Stimulated activated CD4-positive, alpha-beta T cell treated with anti-CD3 and anti-CD28 coated beads, Interleukin-4, amount 100 ng/mL, for 48 hours (primary cell): ENCODE data around the gene AQP7.
A peak's percentile ranks its signal among the peaks of the same experiment; 100 is the strongest.
"Not testable (repeated sequence)": the region's sequence is repeated elsewhere in the genome, so short reads cannot be mapped to it uniquely, and the experiment has no call there.

Experiments used
- DNase-seq, 2 donors: peaks; one replicate each; pipeline ENCODE4 v3.0.0-alpha.2; 2020; ENCODE audit warnings: low read depth in 2 of 2

AQP7 gene

DNA sequence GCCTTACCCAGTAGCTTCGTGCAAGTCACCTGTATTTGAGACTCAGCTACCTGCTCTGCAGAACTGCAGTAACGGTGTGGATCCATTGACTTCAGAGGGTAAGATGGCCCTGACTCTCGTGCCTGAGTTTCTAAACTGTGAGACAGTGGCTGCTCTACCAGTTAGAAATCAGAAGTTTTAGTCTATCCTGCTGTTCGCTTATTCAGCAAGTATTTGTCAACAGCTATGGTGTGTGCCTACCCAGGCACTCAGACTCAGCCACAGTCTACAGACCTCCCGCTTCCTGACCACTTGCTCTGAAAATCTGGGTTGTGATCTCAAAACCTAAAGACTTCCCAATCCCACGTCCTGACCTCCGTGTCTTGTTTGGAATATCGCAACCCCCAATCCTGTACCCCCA, 31.5 kb upstream of the AQP7 start:
- no peak for DNase-seq

DNA sequence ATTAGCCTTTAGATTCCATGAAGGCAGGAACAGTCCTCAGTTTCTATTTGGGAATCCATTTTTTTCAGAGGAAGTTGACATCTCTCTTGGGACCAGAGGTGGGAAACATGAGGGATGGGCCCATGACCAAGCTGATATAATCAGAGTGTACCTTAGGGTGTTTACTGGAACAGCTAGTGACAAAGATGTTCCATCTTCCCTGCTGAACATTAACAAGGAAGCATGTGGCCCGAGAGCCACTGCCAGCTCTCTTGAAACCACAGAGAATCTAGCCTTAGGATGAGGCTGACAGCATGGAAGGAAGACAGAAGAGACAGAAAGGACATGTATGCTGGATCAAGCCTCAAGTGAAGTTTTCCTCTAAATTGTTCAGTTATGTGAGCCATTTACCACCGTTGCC, 29.1 kb upstream of the AQP7 start:
- DNase-seq: no peak

DNA sequence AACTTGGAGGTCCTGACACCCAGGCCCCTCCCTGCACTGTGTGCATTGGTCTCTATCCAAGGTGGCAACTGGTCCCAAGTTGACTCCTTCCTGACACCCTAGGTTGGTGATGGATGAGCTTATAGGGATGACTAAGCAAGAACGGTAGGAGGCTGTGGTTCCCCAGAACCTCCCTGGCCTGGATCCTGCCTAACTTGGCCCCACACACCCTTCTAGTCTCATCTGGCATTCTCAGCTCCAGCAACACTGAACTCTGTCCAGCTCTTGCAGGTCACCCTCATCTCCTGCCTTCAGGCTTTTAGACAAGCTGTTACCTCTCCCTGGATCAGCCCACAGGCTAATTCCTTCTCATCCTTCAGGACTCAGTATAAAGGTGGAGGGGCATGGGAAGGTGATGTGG, 28.6 kb upstream of the AQP7 start:
- DNase-seq: no peak

DNA sequence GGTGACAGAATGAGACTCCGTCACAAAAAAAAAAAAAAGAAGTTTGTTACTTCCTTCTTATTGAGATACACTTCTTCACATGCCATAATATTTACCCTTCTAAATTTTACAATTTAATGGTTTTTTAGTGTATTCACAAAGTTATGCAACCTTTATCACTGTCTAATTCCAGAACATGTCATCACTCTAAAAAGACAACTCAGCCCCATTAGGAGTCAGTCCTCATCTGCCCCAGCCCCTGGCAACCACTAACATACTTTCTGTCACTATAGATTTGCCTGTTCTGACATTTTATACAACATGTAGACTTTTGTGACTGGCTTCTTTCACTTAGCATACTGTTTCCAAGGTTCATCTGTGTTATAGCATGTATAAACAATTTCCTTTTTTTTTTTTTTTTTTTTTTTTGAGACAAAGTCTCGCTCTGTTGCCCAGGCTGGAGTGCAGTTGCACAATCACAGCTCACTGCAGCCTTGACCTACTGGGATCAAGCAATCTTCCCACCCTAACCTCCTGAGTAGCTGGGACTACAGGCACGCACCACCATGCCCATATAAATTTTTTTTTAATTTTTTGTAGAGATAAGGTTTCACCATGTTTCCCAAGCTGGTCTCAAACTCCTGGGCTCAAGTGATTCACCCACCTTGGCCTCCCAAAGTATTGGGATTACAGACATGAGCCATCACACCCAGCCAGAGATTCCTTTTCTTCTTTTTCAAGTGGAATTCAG, 27.1 kb upstream of the AQP7 start:
- DNase-seq: no peak

DNA sequence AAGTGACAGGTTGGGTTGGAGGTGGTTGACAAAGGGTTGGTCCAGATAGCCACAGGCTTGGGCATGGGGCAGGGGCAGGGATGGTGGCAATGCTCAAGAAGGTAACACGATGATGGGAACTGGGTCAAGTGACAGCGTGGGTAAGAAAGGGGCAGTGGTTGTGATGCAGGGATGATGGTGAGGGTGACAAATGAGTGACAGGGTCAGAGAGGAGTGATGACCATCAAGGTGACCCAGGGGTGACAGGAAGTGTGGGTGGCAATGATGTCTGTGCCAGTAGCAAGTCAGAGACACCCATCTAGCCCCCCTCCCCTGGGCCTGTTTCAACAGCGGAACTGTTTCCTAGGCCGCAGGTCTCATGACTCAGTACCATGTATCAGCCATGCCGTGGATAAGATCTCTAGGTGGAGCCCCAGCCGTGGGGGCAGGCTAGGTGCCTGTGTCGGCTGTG, 24.5 kb upstream of the AQP7 start:
- DNase-seq: no peak

DNA sequence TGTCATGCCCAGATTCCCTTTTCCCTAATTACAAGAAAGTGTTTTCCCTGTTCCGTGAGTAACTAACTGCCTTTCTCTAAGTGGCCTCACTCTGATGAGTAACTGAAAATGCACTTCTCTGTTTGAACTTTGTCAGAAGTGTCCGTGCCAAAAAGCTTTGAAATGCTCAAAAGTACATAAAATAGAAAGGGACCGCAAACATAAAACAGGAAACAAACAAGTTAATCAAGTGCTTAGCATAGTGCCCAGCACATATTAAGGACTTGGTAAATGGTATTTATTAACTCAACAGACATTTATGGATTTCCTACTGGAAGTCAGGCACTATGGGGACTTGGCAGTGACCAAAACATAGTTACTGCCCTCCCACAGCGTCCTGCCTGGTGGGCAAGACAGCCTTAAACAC, 22.8 kb upstream of the AQP7 start:
- DNase-seq: no peak

DNA sequence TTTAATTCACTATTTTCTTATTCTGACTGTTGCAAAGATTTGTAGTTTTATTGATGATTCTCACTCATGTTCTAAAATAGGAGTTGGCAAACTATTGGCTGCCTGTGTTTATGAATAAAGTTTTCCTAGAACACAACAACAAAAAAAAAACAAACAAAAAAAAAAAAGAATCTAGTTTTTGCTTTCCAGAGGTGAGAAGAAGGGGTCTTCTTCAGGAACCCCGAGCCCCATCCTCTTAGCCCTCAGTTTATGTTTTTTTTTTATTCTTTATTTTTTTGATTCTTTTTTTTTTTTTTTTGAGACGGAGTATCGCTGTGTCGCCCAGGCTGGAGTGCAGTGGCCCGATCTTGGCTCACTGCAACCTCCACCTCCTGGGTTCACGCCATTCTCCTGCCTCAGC, 22.1 kb upstream of the AQP7 start:
- not testable (repeated sequence) for DNase-seq

DNA sequence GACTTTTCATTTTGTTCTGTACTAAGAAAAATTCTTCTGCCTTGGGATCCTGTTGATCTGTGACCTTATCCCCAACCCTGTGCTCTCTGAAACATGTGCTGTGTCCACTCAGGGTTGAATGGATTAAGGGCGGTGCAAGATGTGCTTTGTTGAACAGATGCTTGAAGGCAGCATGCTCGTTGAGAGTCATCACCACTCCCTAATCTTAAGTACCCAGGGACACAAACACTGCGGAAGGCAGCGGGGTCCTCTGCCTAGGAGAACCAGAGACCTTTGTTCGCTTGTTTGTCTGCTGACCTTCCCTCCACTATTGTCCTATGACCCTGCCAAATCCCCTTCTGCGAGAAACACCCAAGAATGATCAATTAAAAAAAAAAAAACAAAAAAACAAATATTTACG, 21.7 kb upstream of the AQP7 start:
- DNase-seq: not testable (repeated sequence)

DNA sequence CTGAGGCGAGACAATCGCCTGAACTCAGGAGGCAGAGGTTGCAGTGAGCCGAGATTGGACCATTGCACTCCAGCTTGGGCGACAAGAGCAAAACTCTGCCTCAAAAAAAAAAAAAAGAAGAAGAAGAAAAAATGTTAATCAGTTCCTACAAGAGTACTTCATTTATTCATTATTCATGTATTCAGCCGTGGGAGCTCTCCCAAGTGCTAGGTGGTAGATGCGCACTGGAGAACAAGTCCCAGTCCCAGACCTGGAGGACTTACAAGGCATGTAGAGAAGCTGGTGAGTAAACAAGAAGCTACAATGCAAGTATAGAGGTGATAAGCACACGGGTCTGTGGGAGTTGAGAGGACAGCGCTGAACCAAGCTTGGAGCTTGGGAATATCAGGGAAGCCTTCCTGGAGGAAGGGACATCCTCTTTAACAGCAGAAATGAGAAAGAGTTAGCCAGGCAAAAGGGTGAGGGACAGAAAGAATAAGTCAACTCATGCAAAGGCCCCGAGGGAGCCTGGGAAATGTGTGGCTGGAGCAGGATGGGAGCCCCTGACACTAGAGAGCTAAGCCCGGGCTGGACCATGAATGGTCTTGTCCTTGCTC, 17.4 kb upstream of the AQP7 start:
- DNase-seq: no peak

DNA sequence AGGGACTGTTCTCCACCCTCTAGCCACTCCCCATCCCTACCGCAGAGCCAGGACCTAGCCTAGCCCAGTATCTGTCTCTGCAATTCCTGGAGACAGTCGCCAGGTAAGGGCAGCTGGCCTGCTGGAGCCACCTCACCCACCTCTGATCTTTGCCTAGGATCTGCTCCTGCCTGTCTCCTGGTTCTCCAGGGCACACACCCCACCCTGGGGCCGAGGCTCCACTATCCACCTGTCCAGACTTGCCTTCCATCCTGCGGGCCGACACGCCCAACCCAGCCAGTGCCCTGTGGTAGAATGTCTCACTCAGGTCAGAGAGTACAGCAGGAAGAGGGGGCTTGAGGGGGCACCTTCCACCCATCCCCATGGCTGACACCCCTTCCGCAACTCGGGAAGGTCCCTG, 15.7 kb upstream of the AQP7 start:
- DNase-seq: no peak

DNA sequence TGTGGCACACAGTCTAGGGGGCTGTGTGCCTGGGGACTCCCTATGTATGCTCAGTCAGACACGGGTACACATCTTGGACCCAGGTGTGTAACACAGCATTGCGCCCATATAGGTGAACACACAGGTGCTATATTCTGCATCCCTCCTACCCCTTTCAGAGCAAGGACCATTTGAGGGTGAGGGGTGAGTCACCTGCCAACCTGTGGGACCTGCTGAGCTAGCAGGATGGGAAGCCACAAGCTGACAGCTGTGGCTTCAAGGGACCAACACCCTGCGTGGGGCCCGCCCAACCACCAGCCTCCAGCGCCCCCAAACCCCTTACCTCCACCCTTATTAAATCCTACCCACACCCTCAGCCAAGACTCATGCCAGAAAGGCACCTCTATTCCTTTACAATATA, 14.6 kb upstream of the AQP7 start:
- DNase-seq: no peak

DNA sequence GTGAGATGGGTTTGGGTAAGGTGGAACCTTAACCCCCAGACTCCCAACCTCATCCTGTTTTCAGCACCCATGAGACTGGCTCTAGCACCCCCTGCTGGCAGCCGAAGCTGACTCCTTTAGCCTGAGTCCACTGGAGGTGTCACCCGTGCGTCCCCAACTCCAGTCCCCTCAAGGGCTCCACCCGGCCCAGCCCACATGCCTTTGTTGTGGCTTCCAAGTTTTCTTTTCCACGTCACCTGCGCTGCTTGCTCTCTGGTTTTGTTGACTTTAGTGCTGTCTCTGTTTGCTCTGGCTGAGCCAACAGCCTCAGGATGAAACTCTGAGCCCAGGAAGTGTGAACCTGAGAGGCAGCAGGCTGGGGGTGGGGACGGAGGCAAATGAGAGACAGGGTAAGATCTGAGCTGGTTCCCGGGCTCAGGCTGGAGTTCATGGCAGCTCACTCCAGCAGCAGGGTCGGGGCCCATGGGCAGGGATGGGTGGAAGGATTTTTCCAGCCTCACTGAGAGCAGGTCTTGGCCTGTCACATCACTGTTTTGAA, 13.2 kb upstream of the AQP7 start:
- peak; percentile 92 to 97 for DNase-seq

DNA sequence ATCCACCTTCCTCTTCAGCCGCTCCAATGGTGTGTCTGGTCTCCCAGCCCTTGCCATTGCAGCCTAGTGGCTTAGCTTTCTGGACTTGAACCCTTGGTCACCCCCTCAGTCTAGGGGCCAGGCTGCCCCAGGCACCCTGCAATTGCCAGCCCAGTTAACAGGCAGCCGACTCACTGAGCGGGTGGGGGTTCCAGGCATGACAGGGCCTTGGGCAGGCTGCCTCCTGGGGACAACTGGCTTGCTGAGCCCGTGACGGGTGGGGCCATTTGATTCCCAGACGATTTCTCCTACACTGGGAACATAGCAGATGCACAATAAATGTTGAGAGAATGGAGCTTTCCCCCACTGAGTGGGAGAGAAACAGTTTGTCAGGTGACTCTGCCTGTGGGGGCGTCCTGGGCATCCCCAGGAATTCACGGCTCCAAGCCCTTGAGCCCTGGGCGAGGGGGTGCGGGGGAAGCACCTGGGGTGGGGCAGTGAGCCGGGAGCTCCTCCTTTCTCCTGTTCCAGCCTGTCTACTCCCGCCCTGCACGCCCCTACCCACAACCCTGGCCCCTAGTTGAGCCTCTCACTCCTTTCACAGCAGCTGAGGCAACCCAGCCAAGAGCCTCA, 12.6 kb upstream of the AQP7 start:
- DNase-seq: no peak

DNA sequence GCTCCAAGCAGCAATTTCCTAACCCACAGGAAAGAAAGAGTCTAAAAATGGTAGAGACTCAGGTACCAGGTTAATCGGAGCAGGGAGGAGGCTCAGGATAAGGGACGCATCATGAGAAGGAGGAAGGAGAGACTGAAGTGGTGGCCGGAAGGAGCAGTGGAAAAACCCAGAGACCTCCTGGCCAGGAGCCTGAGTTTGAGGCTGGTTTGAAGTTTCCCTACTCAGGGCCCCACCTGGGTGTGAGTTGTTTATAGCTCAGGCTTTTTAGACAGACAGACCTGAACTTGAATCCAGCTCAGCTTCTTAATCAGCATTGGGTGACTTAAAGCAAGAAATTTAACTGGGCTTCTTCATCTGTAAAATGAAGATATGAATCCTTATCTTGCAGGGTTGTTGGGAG, 11.9 kb upstream of the AQP7 start:
- DNase-seq: no peak

DNA sequence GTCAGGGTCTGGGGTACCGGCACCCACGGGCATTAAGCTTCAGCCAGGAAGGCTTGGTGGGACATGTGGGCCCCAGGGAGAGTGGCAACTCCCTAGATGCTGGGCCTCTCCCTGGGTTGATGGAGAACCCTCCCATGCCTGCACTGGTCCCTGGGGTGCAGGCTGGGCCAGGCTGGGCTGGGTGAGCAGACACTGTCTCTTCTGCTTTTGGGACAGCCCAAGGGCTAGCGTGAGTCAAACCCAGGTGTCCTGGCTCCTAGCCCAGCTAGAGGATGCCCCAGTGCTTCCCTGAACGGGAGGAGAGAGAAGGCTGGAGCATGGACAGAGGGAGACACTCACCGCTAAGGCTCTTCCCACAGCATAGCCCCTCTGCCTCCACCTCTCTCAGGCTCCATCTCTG, 5.7 kb upstream of the AQP7 start:
- DNase-seq: no peak

DNA sequence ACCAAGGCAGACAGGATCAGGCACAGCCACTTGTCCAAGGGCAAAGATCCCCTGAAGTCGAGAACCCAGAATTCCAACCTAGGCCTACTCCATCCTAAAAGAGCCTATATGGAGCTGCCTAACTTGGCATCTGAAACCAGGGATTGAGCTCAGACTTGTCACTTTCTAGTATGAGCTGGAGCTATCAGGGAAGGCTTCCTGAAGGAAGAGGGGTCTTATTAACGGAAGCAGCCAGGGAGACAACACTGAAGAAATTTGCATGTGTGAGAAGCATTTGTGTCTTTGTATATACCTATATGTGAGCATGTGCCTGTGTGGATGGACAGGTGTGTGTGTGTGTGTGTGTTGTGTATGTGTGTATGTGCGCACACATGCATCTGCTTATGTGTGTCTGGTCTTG, 4.7 kb upstream of the AQP7 start:
- no peak for DNase-seq

DNA sequence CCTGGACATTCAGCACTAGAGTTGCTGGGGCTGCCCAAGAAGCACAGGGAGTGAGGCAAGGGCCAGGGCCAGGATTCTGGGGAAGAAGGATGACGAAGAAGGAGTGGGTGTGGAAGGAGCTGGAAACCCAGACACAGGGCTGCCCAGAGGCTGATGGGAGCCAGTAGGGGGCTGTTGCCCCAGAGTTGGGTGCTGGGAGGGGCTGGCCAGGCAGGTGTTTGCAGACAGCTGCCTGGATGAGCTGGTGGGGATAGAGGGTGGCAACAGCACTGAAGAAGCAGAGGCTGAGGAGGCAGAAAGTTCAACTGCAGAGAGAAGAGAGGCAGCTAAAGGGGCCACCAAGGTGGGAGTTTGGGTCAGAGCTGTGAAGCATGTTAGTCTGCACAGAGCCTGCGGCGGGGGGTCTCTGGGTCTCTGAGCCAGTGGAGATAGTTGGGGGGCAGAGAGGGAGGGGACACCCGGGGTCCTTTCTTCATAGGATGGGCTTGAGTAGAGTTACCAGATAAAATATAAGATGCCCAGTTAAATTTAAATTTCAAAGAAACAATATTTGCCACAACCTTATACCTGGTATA, 2.5 kb upstream of the AQP7 start:
- DNase-seq: no peak

DNA sequence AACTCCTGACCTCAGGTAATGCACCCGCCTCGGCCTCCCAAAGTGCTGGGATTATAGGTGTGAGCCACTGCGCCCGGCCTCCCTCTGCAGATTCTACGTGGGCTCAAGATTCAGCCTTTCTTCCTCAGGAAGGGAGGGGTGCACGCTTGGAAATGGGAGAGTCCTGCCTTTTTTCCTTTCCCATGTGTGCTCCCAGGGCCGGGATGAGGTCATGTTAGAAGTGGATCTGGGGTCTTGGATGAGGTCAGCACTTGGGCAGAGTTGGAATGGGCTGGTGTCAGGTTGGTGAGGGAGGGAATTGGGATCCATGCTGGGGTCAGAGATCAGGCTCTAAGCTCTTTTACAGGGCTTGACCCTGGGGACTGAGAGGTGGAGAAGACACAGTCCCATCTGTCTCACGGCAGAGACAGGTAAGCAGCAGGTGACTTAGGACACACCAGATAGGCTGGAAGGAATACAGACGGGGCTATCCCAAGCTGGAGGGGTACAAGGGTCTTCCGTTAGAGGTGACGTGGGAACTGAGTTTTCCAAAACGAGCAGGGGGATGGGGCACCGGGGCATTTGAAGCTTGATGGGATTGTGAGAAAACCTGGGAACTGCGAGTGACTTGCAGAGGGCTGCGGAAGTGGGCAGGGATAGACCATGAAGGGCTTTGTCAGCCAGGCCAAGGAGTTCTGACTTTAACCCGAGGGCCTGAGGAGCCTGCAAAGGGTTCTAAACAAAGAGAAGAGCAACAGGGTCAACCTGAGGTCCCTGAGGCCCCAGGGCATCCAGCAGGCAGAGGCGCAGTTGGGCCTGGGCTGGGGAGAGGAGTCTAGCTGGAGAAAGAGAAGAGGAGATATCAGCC, 1.8 kb upstream of the AQP7 start:
- DNase-seq: no peak

DNA sequence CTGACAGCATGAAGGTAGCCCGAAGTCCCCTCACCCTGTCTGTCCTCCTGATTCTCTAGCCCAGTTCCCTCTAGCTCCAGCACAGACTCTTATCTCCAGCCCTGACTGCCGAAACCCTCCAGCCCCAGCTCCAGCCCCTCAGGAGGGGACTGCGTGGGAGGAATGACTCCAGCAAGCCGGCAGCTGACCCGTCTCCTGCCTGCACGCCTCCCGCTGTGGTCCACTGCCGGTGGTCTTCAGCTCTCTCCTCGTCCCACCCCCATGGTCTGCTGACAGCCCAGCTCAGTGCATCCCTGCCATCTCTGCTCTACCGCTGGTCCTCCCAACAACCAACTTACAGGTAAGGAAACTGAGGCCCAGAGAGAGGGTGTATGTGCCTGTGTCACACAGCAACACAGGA, 559 bp downstream of the AQP7 start:
- DNase-seq: not testable (repeated sequence)

DNA sequence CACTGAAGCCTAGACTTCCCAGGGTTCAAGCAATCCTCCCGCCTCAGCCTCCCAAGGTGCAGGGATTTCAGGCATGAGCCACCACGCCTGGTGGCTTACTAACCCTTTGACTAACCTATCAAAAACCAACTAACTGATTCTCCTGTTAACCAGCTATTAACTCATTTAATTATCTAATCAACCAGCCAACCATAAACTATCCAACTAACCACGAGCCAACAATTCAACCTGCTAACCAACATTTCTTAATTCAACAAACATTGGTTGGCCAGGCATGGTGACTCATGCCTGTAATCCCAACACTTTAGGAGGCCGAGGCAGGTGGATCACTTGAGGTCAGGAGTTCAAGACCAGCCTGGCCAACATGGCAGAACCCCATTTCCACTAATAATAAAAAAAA, 3.3 kb downstream of the AQP7 start:
- DNase-seq: not testable (repeated sequence)

DNA sequence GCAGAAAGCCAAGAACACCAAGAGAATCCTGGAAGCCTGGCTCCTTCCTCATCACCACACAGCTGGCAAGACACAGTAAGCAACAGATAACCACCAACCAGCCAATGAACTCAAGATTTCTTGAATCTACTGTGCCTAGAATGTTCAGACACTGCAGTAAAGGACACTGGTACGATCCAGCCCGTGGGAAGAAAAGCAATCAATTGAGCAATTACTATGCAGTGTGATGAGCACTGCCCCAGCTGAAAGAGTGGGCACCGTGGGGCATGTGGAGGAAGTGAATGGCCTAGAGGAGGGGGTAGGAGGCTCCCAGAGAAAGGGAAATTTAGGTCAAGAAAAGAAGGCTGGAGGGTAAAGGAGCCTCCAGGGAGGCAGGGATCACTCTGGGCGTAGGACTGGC, 4.6 kb downstream of the AQP7 start:
- not testable (repeated sequence) for DNase-seq
